Neuronal stem cell (in vitro differentiated cells): Measurements from ENCODE around the gene SMAD9.

Source experiments
- DNase-seq: peaks from one replicate; pipeline ENCODE4 v3.0.0-alpha.2; 2013; ENCODE audit warnings: low spot score
- H2AFZ ChIP-seq: one replicate; pipeline ENCODE4 v1.6.1; 2013; ENCODE audit warnings: mild to moderate bottlenecking, low read length, inconsistent platforms
- H2AK5ac ChIP-seq: 2 replicates; pipeline ENCODE4 v1.6.1; 2013; ENCODE audit warnings: low read depth, mild to moderate bottlenecking, inconsistent platforms, low read length, moderate library complexity, mixed read lengths
- H2BK120ac ChIP-seq: 2 replicates; pipeline ENCODE4 v1.6.1; 2013; ENCODE audit warnings: low read depth, mild to moderate bottlenecking, inconsistent platforms, low read length, moderate library complexity, mixed read lengths
- H2BK12ac ChIP-seq: one replicate; pipeline ENCODE4 v1.6.1; 2013; ENCODE audit warnings: low read length, inconsistent platforms
- H2BK15ac ChIP-seq: 2 replicates; pipeline ENCODE4 v1.6.1; 2013; ENCODE audit warnings: mild to moderate bottlenecking, low read length, inconsistent platforms, mixed read lengths
- H2BK5ac ChIP-seq: one replicate; pipeline ENCODE4 v1.6.1; 2013; ENCODE audit warnings: inconsistent platforms, mild to moderate bottlenecking, low read length, moderate library complexity
- H3K14ac ChIP-seq: one replicate; pipeline ENCODE4 v1.6.1; 2013; ENCODE audit warnings: low read length, inconsistent platforms
- H3K18ac ChIP-seq: 2 replicates; pipeline ENCODE4 v1.6.1; 2013; ENCODE audit warnings: low read length, inconsistent platforms
- H3K23ac ChIP-seq: 2 replicates; pipeline ENCODE4 v1.6.1; 2013; ENCODE audit warnings: low read depth, mild to moderate bottlenecking, mixed read lengths, low read length, inconsistent platforms; ENCODE audit not compliant: poor library complexity
- H3K27ac ChIP-seq: replicated peaks from 3 replicates; pipeline ENCODE4 v1.5.1; 2013; ENCODE audit warnings: low read length, inconsistent platforms
- H3K27me3 ChIP-seq, 3 experiments: 2 replicates each; pipeline ENCODE4 v1.6.1; 2013; ENCODE audit warnings: low read length in 3 of 3, mild to moderate bottlenecking in 2 of 3, inconsistent platforms in 1 of 3, low read depth in 1 of 3, mixed read lengths in 1 of 3, moderate library complexity in 1 of 3; ENCODE audit not compliant: control insufficient read depth in 3 of 3, insufficient read depth in 3 of 3
- H3K36me3 ChIP-seq, 2 donors: replicated peaks in 1 of 2; 2 replicates each; pipeline ENCODE4 v1.6.1; 2013; ENCODE audit warnings: low read length in 2 of 2; ENCODE audit not compliant: control insufficient read depth in 2 of 2, insufficient read depth in 2 of 2
- H3K4ac ChIP-seq: 2 replicates; pipeline ENCODE4 v1.6.1; 2013; ENCODE audit warnings: inconsistent platforms, mild to moderate bottlenecking, low read length, moderate library complexity
- H3K4me1 ChIP-seq, 2 donors: 1 replicate in 1 of 2; 2 replicates in 1 of 2; pipeline ENCODE4 v1.6.1; 2013; ENCODE audit warnings: low read length in 2 of 2, low read depth in 1 of 2; ENCODE audit not compliant: control insufficient read depth in 2 of 2, insufficient read depth in 1 of 2
- H3K4me2 ChIP-seq: one replicate; pipeline ENCODE4 v1.6.1; 2013; ENCODE audit warnings: mild to moderate bottlenecking, low read length, inconsistent platforms; ENCODE audit not compliant: insufficient read depth, poor library complexity, severe bottlenecking
- H3K4me3 ChIP-seq, 2 donors: 2 replicates each; pipeline ENCODE4 v1.5.1; 2013; ENCODE audit warnings: low read length in 2 of 2, mild to moderate bottlenecking in 2 of 2, inconsistent platforms in 1 of 2, moderate library complexity in 1 of 2
- H3K79me1 ChIP-seq: one replicate; pipeline ENCODE4 v1.6.1; 2013; ENCODE audit warnings: low read depth, mild to moderate bottlenecking, inconsistent platforms, low read length, moderate library complexity
- H3K9ac ChIP-seq: one replicate; pipeline ENCODE4 v1.6.1; 2013; ENCODE audit warnings: mild to moderate bottlenecking, low read depth, low read length, inconsistent platforms; ENCODE audit not compliant: poor library complexity
- H3K9me3 ChIP-seq, 2 donors: replicated peaks in 1 of 2; 2 replicates each; pipeline versions ENCODE3 to v1.6.1; 2013; ENCODE audit warnings: low read length in 2 of 2, mild to moderate bottlenecking in 2 of 2, inconsistent platforms in 1 of 2, low read depth in 1 of 2, mixed read lengths in 1 of 2, moderate library complexity in 1 of 2; ENCODE audit not compliant: control insufficient read depth in 2 of 2, insufficient read depth in 1 of 2
- H4K8ac ChIP-seq: one replicate; pipeline ENCODE4 v1.6.1; 2013; ENCODE audit warnings: low read depth, mild to moderate bottlenecking, inconsistent platforms, low read length, moderate library complexity
- H4K91ac ChIP-seq: one replicate; pipeline ENCODE4 v1.6.1; 2013; ENCODE audit warnings: low read length, low read depth, mild to moderate bottlenecking, inconsistent platforms; ENCODE audit not compliant: poor library complexity
- WGBS, 2 donors: extraction: QIAGEN DNeasy Blood & Tissue Kit; methylation state at CpG; one replicate each; pipeline ENCODE4 v1.1.7; 2013; ENCODE audit warnings: missing lambda C conversion rate in 2 of 2, mixed read lengths in 1 of 2; ENCODE audit not compliant: insufficient read length in 2 of 2, insufficient replicate concordance in 1 of 2; ENCODE audit errors: extremely low coverage in 2 of 2; 5-methylcytosine and 5-hydroxymethylcytosine counted together

The SMAD9 gene

DNA sequence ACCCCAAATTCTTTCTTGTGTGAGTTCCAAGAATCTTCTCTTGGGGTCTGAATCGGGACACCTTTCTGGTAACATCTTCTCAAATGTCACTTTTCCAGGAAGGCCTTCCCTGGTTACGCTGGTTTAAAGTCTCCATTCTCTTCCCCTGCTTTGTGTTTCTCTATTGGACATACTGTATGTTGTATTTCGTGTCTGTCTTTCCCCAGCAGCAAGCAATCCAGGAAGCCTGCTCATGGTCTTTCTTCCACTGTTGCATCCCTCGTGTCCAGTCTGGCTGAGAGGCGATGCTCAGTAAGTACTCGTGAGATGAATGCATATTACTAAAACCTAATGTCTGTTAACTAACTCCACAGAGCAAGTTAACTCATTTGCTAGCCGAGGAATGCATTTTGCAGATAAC, 57.3 kb downstream of the SMAD9 start:
- Histone ChIP-seq H3K4me2 (no peak overlapping the region), H2BK5ac (no peak overlapping the region), H3K79me1 (no peaks in the 10 kb centered on the region), H3K27ac (no peak overlapping the region), H3K4me1 (no peaks in the 10 kb centered on the region), H3K9me3 (no peaks in the 10 kb centered on the region), H3K14ac (no peak overlapping the region), H3K9ac (no peak overlapping the region), H2BK120ac (no peak overlapping the region), H2BK15ac (no peak overlapping the region), H3K23ac (no peak overlapping the region), H3K4me3 (no peak overlapping the region), H3K18ac (no peak overlapping the region), H2AK5ac (no peak overlapping the region), H3K4ac (no peak overlapping the region), H4K8ac (no peak overlapping the region), H2AFZ (peak overlapping the region; percentile 59), H2BK12ac (no peak overlapping the region), H3K36me3 (no peaks in the 10 kb centered on the region), H3K27me3 (no peaks in the 10 kb centered on the region), H4K91ac (no peak overlapping the region)
- no CpG with 5 or more reads among the region's 7 CpGs for WGBS, 2 donors
- no peak for DNase-seq

DNA sequence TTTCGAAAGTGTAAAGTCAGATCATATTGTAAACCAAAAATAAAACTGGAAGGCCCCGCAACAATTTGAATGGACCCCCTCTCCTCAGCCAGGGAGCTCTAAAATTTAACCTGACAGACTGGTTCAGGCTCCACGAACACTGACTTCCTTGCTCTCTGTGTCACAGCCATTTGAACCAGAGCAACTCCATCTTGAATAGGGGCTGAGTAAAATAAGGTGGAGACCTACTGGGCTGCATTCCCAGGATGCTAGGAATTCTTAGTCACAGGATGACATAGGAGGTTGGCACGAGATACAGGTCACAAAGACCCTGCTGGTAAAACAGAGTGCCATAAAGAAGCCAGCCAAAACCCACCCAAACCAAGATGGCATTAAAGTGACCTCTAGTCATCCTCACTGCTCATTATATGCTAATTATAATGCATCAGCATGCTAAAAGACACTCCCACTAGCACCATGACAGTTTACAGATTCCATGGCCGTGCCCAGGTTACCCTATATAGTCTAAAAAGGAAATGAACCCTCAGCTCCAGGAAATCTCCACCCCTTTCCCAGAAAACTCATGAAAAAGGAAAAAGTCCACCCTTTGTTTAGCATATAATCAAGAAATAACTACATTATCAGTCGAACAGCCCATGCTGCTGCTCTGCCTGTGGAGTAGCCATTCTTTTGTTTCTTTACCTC, 57.9 kb downstream of the SMAD9 start:
- peak overlapping the region; percentile 59 for H2AFZ ChIP-seq
- no CpG with 5 or more reads among the region's 6 CpGs for WGBS, 2 donors
- H4K91ac ChIP-seq = no peak overlapping the region
- H4K8ac ChIP-seq = no peak overlapping the region
- no peak overlapping the region for H3K18ac ChIP-seq
- H3K9me3 ChIP-seq = no peaks in the 10 kb centered on the region
- no peak overlapping the region for H2BK5ac ChIP-seq
- H2AK5ac ChIP-seq = no peak overlapping the region
- no peaks in the 10 kb centered on the region for H3K27me3 ChIP-seq
- H3K4me1 ChIP-seq = no peaks in the 10 kb centered on the region
- H2BK15ac ChIP-seq = no peak overlapping the region
- no peak overlapping the region for H3K4me2 ChIP-seq
- no peak overlapping the region for H2BK120ac ChIP-seq
- no peak for DNase-seq
- no peaks in the 10 kb centered on the region for H3K79me1 ChIP-seq
- no peak overlapping the region for H3K27ac ChIP-seq
- no peak overlapping the region for H3K9ac ChIP-seq
- no peak overlapping the region for H2BK12ac ChIP-seq
- no peak overlapping the region for H3K14ac ChIP-seq
- H3K23ac ChIP-seq = no peak overlapping the region
- no peak overlapping the region for H3K4ac ChIP-seq
- H3K36me3 ChIP-seq = no peaks in the 10 kb centered on the region
- H3K4me3 ChIP-seq = no peak overlapping the region

DNA sequence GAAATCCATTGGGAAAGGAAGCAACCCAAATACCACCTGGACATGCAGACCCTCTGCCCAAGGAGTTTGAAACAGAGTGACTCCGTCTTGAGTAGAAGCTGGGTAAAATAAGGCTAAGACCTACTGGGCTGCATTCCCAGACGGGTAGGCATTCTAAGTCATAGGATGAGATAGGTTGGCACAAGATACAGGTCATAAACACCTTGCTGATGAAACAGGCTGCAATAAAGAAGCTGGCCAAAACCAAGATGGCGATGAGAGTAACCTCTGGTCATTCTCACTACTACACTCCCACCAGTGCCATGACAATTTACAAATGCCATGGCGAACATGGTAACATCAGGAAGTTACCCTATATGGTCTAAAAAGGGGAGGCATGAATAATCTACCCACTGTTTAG, 60.8 kb downstream of the SMAD9 start:
- Histone ChIP-seq H3K36me3 (no peaks in the 10 kb centered on the region), H2AFZ (no peak overlapping the region), H2AK5ac (no peak overlapping the region), H3K4ac (no peak overlapping the region), H2BK120ac (no peak overlapping the region), H2BK5ac (no peak overlapping the region), H3K27ac (no peak overlapping the region), H3K4me2 (no peak overlapping the region), H3K4me3 (no peak overlapping the region), H3K14ac (no peak overlapping the region), H3K27me3 (no peaks in the 10 kb centered on the region), H3K4me1 (no peaks in the 10 kb centered on the region), H3K9me3 (no peaks in the 10 kb centered on the region), H4K8ac (no peak overlapping the region), H3K23ac (no peak overlapping the region), H2BK15ac (no peak overlapping the region), H3K79me1 (no peaks in the 10 kb centered on the region), H3K9ac (no peak overlapping the region), H3K18ac (no peak overlapping the region), H2BK12ac (no peak overlapping the region), H4K91ac (no peak overlapping the region)
- no peak for DNase-seq
- no CpG with 5 or more reads among the region's 4 CpGs for WGBS, 2 donors

DNA sequence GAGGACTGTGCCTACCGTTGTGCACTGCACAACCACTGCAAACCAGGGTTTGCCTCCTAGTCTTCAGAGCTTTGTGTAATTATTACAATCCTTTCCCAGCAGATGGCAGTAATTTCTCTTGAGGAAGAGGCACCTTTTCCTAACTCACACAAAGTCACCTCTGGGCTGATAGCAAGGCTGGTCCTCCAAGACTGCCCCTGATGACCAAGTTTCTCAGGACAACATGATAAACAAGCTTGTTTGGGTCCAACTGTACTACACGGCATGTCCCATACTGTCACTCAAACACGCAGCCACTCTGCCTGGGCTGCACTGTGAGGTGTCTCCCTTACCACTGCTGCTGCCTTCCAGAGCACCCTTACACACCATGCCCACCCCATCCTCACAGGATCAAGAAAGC, 61.7 kb downstream of the SMAD9 start:
- no peak overlapping the region for H2AFZ ChIP-seq
- H3K9me3 ChIP-seq = no peaks in the 10 kb centered on the region
- H2AK5ac ChIP-seq = no peak overlapping the region
- no peak overlapping the region for H3K27ac ChIP-seq
- no peaks in the 10 kb centered on the region for H3K79me1 ChIP-seq
- H3K9ac ChIP-seq = no peak overlapping the region
- H2BK15ac ChIP-seq = no peak overlapping the region
- H3K4me3 ChIP-seq = no peak overlapping the region
- no peaks in the 10 kb centered on the region for H3K27me3 ChIP-seq
- H3K36me3 ChIP-seq = no peaks in the 10 kb centered on the region
- no peak overlapping the region for H2BK120ac ChIP-seq
- no peak overlapping the region for H3K18ac ChIP-seq
- no peak overlapping the region for H3K14ac ChIP-seq
- H3K4me2 ChIP-seq = no peak overlapping the region
- no peak for DNase-seq
- H3K23ac ChIP-seq = no peak overlapping the region
- H3K4me1 ChIP-seq = no peaks in the 10 kb centered on the region
- H2BK5ac ChIP-seq = no peak overlapping the region
- no peak overlapping the region for H2BK12ac ChIP-seq
- no peak overlapping the region for H4K8ac ChIP-seq
- WGBS, 2 donors = no CpG with 5 or more reads among the region's 3 CpGs
- H3K4ac ChIP-seq = no peak overlapping the region
- no peak overlapping the region for H4K91ac ChIP-seq
